CD4-positive, alpha-beta T cell treated with Interleukin-6 at 100 ng/mL for 8 hours (primary cell): Measurements from ENCODE around the gene GALNTL6.

Source experiments
- DNase-seq: peaks from one replicate; pipeline ENCODE4 v3.0.0-alpha.2; 2020; ENCODE audit warnings: mixed read lengths, low spot score

The GALNTL6 gene

GRCh38 chr4:172992648-172993378 is 1179.6 kb downstream of the GALNTL6 start:
- no peak for DNase-seq

GRCh38 chr4:172995161-172995560 is 1182.0 kb downstream of the GALNTL6 start:
- no peak for DNase-seq

GRCh38 chr4:172995704-172996103 is 1182.5 kb downstream of the GALNTL6 start:
- DNase-seq: no peak

GRCh38 chr4:172996571-172997216 is 1183.5 kb downstream of the GALNTL6 start:
- no peak for DNase-seq

GRCh38 chr4:172997217-172997609 is 1184.0 kb downstream of the GALNTL6 start:
- DNase-seq: no peak

GRCh38 chr4:172997856-172998255 is 1184.7 kb downstream of the GALNTL6 start:
- DNase-seq: no peak

- no peak for DNase-seq
Measured at GRCh38 chr4:172998527-172999469, 1185.6 kb downstream of the GALNTL6 start.

GRCh38 chr4:173001571-173001970 is 1188.4 kb downstream of the GALNTL6 start:
- DNase-seq: no peak

- no peak for DNase-seq
Measured at GRCh38 chr4:173002830-173003561, 1189.8 kb downstream of the GALNTL6 start.

GRCh38 chr4:173005912-173006633 is 1192.9 kb downstream of the GALNTL6 start:
- no peak for DNase-seq

GRCh38 chr4:173008436-173008835 is 1195.2 kb downstream of the GALNTL6 start:
- no peak for DNase-seq

GRCh38 chr4:173009129-173009823 is 1196.1 kb downstream of the GALNTL6 start:
- no peak for DNase-seq

GRCh38 chr4:173012608-173013007 is 1199.4 kb downstream of the GALNTL6 start:
- no peak for DNase-seq

GRCh38 chr4:173013232-173013930 is 1200.2 kb downstream of the GALNTL6 start:
- peak; percentile 38 for DNase-seq

- no peak for DNase-seq
Measured at GRCh38 chr4:173014113-173014558, 1200.9 kb downstream of the GALNTL6 start.

GRCh38 chr4:173014836-173015235 is 1201.6 kb downstream of the GALNTL6 start:
- no peak for DNase-seq

- DNase-seq: no peak
Measured at GRCh38 chr4:173017802-173018201, 1204.6 kb downstream of the GALNTL6 start.

GRCh38 chr4:173018446-173018845 is 1205.2 kb downstream of the GALNTL6 start:
- DNase-seq: no peak

GRCh38 chr4:173019664-173020063 is 1206.5 kb downstream of the GALNTL6 start:
- DNase-seq: no peak
